ENCODE data around the gene IGIP.
A peak's percentile ranks its signal among the peaks of the same experiment; 100 is the strongest.

The IGIP gene

GRCh38 chr5:140175367-140176030, 49.8 kb downstream of the IGIP start:
- Histone ChIP-seq H3K4me3 (ENCODE audit: low read length, poor library complexity, severe bottlenecking) (peak overlapping the region; percentile 83), H3K9me2 (replicated peaks; ENCODE audit: low read depth, low read length) (no peaks in the 10 kb centered on the region), H3K9me3 (ENCODE audit: insufficient read depth, low read depth, low read length) (no peaks in the 10 kb centered on the region), H3K4me1 (ENCODE audit: insufficient read depth, low read length, poor library complexity, severe bottlenecking) (peaks cover 11% of the 10 kb centered on the region), H3K9ac (ENCODE audit: low read depth, low read length, poor library complexity, severe bottlenecking) (peak overlapping the region; percentile 72), H2AFZ (ENCODE audit: low read length) (peak overlapping the region; percentile 98), H3K4me2 (ENCODE audit: low read depth, low read length, poor library complexity, severe bottlenecking) (peak overlapping the region; percentile 82), H3K27me3 (ENCODE audit: insufficient read depth, low read length, poor library complexity, severe bottlenecking) (no peaks in the 10 kb centered on the region), H3F3A (ENCODE audit: low read depth) (peaks cover 10% of the 10 kb centered on the region; the same call in 1 of the 2 replicates), H3K36me3 (ENCODE audit: insufficient read depth, low read length) (no peaks in the 10 kb centered on the region), H4K20me1 (ENCODE audit: insufficient read depth, low read length, poor library complexity, severe bottlenecking) (no peaks in the 10 kb centered on the region), H3K79me2 (ENCODE audit: insufficient read depth, low read length) (no peaks in the 10 kb centered on the region)
- peak; percentile 39 for TF ChIP-seq CTCF (conservative IDR thresholded peaks at IDR 0.05; ENCODE audit: low read length)
- TF ChIP-seq EZH2phosphoT487 (IDR thresholded peaks at IDR 0.05; ENCODE audit: borderline replicate concordance), result no peak

- H3K27me3 ChIP-seq (ENCODE audit: insufficient read depth, low read length, poor library complexity, severe bottlenecking), result no peaks in the 10 kb centered on the region
- no peak for TF ChIP-seq EZH2phosphoT487 (IDR thresholded peaks at IDR 0.05; ENCODE audit: borderline replicate concordance)
- no peak for TF ChIP-seq CTCF (conservative IDR thresholded peaks at IDR 0.05; ENCODE audit: low read length)
- H4K20me1 ChIP-seq (ENCODE audit: insufficient read depth, low read length, poor library complexity, severe bottlenecking), result no peaks in the 10 kb centered on the region
- no peaks in the 10 kb centered on the region for H3K79me2 ChIP-seq (ENCODE audit: insufficient read depth, low read length)
- peak overlapping the region; percentile 82 for H3K4me2 ChIP-seq (ENCODE audit: low read depth, low read length, poor library complexity, severe bottlenecking)
- peak overlapping the region; percentile 72 for H3K9ac ChIP-seq (ENCODE audit: low read depth, low read length, poor library complexity, severe bottlenecking)
- H3K36me3 ChIP-seq (ENCODE audit: insufficient read depth, low read length), result no peaks in the 10 kb centered on the region
- peak overlapping the region; percentile 98 for H2AFZ ChIP-seq (ENCODE audit: low read length)
- peaks cover 10% of the 10 kb centered on the region; the same call in 1 of the 2 replicates for H3F3A ChIP-seq (ENCODE audit: low read depth)
- no peaks in the 10 kb centered on the region for H3K9me3 ChIP-seq (ENCODE audit: insufficient read depth, low read depth, low read length)
- H3K9me2 ChIP-seq (replicated peaks; ENCODE audit: low read depth, low read length), result no peaks in the 10 kb centered on the region
- peak overlapping the region; percentile 83 for H3K4me3 ChIP-seq (ENCODE audit: low read length, poor library complexity, severe bottlenecking)
- peaks cover 11% of the 10 kb centered on the region for H3K4me1 ChIP-seq (ENCODE audit: insufficient read depth, low read length, poor library complexity, severe bottlenecking)
Observed at GRCh38 chr5:140176031-140176387, 50.3 kb downstream of the IGIP start.

- H3K4me1 ChIP-seq (ENCODE audit: insufficient read depth, low read length, poor library complexity, severe bottlenecking), result peaks cover 17% of the 10 kb centered on the region
- H3K9ac ChIP-seq (ENCODE audit: low read depth, low read length, poor library complexity, severe bottlenecking), result no peak overlapping the region
- no peaks in the 10 kb centered on the region for H3K79me2 ChIP-seq (ENCODE audit: insufficient read depth, low read length)
- no peaks in the 10 kb centered on the region for H3K27me3 ChIP-seq (ENCODE audit: insufficient read depth, low read length, poor library complexity, severe bottlenecking)
- TF ChIP-seq CTCF (conservative IDR thresholded peaks at IDR 0.05; ENCODE audit: low read length), result no peak
- no peak for TF ChIP-seq EZH2phosphoT487 (IDR thresholded peaks at IDR 0.05; ENCODE audit: borderline replicate concordance)
- no peak overlapping the region for H3K4me2 ChIP-seq (ENCODE audit: low read depth, low read length, poor library complexity, severe bottlenecking)
- H3K4me3 ChIP-seq (ENCODE audit: low read length, poor library complexity, severe bottlenecking), result no peak overlapping the region
- no peaks in the 10 kb centered on the region for H3K36me3 ChIP-seq (ENCODE audit: insufficient read depth, low read length)
- no peaks in the 10 kb centered on the region for H3K9me2 ChIP-seq (replicated peaks; ENCODE audit: low read depth, low read length)
- H3K9me3 ChIP-seq (ENCODE audit: insufficient read depth, low read depth, low read length), result no peaks in the 10 kb centered on the region
- no peaks in the 10 kb centered on the region for H4K20me1 ChIP-seq (ENCODE audit: insufficient read depth, low read length, poor library complexity, severe bottlenecking)
- H2AFZ ChIP-seq (ENCODE audit: low read length), result no peak overlapping the region
- peaks cover 10% of the 10 kb centered on the region; the same call in 1 of the 2 replicates for H3F3A ChIP-seq (ENCODE audit: low read depth)
Observed at GRCh38 chr5:140178086-140178410, 52.3 kb downstream of the IGIP start.

Measured in Loucy (cell line).